Smooth muscle cell of the brain vasculature (primary cell): ENCODE data around the gene FAM171A1.
"Not testable (repeated sequence)": the region's sequence is repeated elsewhere in the genome, so short reads cannot be mapped to it uniquely, and the experiment has no call there.

Experiments
- DNase-seq: peaks from one replicate; pipeline ENCODE4 v3.0.0-alpha.2; 2012; ENCODE audit warnings: low read depth, low spot score

The FAM171A1 gene

GRCh38 chr10:15209827-15210509, 161.1 kb downstream of the FAM171A1 start:
- no peak for DNase-seq

DNA sequence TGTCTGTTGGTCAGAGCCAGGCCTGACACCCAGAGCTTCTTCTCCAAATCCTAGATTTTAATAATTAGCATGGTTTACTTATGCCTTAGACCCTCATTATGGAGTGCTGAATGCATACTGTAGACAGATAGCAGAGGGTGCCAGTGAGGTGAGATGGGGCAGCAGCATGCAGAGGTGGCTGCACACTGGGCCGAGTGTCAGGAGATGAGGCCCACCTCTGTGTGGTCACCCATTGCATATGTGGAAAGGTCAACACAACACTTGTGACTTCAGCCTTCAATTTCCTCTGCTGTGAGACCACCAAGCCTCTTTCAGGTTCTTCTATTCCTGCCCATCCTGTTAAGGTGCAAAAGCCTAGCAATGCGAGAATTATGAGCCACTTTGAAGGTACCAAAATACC, 162.9 kb downstream of the FAM171A1 start:
- DNase-seq = no peak

GRCh38 chr10:15207410-15207809, 163.7 kb downstream of the FAM171A1 start:
- DNase-seq = not testable (repeated sequence)

GRCh38 chr10:15202639-15203038, 168.4 kb downstream of the FAM171A1 start:
- DNase-seq = no peak

DNA sequence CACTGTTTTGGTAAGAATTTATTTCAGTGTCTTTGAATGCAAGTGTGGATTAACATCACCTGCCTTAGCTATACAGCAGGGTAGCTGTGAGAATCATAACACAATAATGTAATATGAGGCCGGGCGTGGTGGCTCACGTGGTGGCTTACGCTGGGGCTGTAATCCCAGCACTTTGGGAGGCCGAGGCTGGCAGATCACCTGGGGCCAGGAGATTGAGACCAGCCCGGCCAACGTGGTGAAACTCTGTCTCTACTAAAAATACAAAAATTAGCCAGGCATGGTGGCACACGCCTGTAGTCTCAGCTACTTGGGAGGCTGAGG, 168.8 kb downstream of the FAM171A1 start:
- DNase-seq = not testable (repeated sequence)

GRCh38 chr10:15201589-15202300, 169.3 kb downstream of the FAM171A1 start:
- DNase-seq = no peak

- no peak for DNase-seq
These were observed 170.5 kb downstream of the FAM171A1 start for GRCh38 chr10:15200626-15201025.

DNA sequence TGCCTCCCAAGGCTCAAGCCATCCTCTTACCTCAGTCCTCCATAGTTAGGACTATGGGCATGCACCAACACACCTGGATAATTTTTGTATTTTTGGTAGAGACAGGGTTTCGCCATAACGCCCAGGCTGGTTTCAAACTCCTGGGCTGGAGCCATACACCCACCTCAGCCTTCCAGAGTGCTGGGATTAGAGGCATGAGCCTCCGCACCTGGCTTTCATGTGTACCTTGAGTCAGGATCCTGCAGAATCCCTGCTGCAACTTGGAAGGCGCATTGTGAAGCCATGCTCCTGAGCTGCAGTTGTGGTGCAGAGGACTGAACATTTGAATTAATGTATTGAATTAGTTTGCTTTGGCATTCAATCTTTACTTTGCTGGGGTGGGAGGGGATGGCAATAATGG, 173.2 kb downstream of the FAM171A1 start:
- no peak for DNase-seq

- no peak for DNase-seq
These were observed 173.8 kb downstream of the FAM171A1 start for GRCh38 chr10:15197276-15197675.

DNA sequence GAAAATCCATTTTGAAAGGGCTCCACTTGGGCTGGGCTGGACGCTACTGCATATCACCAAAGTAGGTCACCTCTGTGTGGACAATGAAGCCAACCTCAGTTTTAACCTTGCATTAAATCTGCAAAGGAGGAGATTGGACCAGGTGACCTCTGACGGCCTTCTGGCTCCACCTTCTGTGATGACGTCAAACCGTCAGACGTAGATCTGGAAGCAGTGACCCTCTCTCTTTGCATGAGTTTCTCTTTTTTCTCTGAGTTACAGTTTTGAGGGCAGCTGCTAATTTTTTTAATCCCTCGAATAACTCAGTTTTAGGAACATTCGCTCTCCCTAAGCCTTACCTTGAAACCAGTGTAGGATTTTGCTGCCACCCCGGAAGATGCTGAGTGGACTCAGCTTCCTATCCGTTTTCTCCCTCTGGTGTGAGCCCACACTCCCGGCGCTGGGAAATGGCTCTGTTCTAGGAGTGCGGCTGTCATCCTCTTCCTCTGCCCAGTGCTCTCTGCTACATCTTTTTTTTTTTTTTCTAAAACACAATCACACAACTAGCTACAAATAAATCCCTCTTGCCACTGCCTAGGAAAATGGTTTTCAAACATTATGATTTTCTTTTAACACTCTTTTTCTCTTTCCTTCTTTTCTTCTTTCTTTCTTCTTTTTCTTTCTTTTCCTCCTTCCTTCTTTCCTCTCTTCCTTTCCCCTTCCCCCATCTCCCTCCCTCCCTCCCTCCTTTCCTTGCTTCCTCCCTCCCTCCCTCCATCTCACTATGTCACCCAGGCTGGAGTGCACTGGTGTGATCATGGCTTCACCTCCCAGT, 174.9 kb downstream of the FAM171A1 start:
- no peak for DNase-seq

GRCh38 chr10:15189133-15189885, 181.8 kb downstream of the FAM171A1 start:
- no peak for DNase-seq

DNA sequence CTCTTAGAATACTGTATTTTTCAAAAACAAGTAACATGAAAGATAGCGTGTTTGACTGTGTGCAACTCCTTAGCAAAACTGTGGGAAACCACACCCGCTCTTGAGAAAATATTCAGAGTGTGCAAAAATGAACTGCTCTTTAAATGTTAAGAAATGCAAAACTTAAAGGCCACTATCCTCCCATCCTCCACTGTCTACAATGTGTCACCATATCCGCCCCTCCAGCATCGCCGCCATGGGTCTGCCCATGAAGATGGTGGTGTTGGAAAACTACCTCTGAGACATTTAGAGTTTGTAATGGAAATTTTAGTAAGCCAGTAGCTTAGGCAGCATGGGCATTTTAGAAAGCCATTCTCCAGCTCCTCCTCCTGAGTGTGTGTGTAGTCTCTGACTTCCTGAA, 182.5 kb downstream of the FAM171A1 start:
- no peak for DNase-seq

GRCh38 chr10:15183689-15184481, 187.2 kb downstream of the FAM171A1 start:
- no peak for DNase-seq

GRCh38 chr10:15182540-15183207, 188.4 kb downstream of the FAM171A1 start:
- DNase-seq = no peak

DNA sequence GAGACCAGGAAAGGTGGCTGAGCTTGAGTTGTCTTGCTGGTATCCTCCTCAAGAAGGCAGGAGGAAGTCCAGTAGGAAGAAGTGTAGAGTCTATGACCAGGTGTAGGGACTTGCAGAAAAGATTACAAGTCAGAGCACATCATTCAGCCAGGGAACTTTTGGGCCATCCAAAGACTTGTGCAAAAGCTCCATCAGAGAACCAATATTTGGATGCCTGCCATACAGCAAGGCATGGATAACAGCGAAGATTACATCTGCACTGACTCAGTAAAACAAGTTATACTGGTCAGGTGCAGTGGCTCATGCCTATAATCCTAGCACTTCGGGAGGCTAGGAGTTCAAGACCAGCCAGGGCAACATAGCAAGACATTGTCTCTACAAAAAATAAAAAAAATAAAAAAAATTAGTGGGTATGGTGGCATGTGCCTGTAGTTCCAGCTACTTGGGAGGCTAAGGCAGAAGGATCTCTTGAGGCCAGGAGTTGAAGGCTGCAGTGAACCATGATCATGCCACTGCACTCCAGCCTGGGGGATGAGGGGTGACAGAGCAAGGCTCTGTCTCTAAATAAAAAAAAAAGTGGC, 189.4 kb downstream of the FAM171A1 start:
- no peak for DNase-seq

GRCh38 chr10:15180736-15181135, 190.4 kb downstream of the FAM171A1 start:
- DNase-seq = no peak

DNA sequence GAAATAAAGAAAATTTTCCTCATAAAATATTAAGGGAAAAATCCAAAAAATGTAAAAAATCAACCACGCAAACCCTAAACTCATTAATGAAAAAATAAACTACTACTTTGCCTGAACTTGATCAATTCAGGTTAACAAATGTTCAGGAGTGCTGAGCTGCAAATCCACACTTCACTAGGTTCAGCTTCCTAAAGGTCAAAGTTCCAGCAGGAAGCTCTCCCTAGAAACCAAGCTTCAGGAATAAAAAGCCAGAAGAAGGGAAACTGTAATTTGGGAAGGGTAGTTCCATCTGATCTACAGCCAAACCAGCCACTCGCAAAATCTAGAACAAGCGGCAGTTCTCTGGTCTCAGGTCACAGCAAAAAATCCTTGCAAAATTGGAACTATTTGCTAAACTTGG, 194.8 kb downstream of the FAM171A1 start:
- DNase-seq = no peak

DNA sequence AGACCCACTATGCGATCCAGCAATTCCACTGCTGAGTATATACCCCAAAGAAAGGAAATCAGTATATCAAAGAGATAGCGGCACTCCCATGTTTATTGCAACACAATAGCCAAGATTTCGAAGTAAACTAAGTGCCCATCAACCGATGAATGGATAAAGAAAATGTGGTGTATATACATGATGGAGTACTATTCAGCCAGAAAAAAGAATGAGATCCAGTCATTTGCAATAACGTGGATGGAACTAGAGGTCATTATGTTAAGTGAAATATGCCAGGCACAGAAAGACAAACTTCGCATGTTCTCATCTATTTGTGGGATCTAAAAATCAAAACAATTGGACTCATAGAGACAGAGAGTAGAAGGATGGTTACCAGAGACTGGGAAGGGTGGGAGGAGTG, 195.5 kb downstream of the FAM171A1 start:
- no peak for DNase-seq

GRCh38 chr10:15172306-15172840, 198.7 kb downstream of the FAM171A1 start:
- DNase-seq = no peak
